HEK293 (cell line): Measurements from ENCODE around the gene PANK2.

Experiments used
- CTCF ChIA-PET: fragments of 350-600 bp; formaldehyde crosslinking; extraction: SDS; loops from one replicate; lab custom pipeline; 2021; ENCODE audit warnings: antibody characterized with exemption; lab: Yijun Ruan, JAX
- POLR2A ChIA-PET: fragments of 300-600 bp; formaldehyde crosslinking; extraction: SDS; loops from one replicate; lab custom pipeline; 2020; ENCODE audit warnings: antibody characterized with exemption, inconsistent platforms; lab: Yijun Ruan, JAX
- H3K27ac ChIP-seq: fragments of 200-500 bp; sonication (Bioruptor generic); 2 replicates; pipeline ENCODE4 v1.5.1; 2014; ENCODE audit warnings: low read depth, low read length, control low read depth, inconsistent platforms; ENCODE audit errors: extremely low read depth
- H3K36me3 ChIP-seq, 2 experiments: fragments of 200-500 bp in 1 of 2; sonication (Bioruptor generic) in 1 of 2; 1 replicate in 1 of 2; 2 replicates in 1 of 2; pipeline ENCODE4 v1.5.1; 2014 to 2017; ENCODE audit warnings: inconsistent platforms in 2 of 2, low read length in 2 of 2; ENCODE audit not compliant: control insufficient read depth in 2 of 2, insufficient read depth in 1 of 2
- H3K4me1 ChIP-seq: fragments of 200-500 bp; sonication (Bioruptor generic); 2 replicates; pipeline ENCODE4 v1.5.1; 2014; ENCODE audit warnings: mild to moderate bottlenecking, low read length, inconsistent platforms; ENCODE audit not compliant: control insufficient read depth, insufficient read depth
- H3K4me3 ChIP-seq: 2 replicates; pipeline ENCODE4 v1.5.1; 2011; ENCODE audit warnings: low read depth, mild to moderate bottlenecking, control low read depth, low read length, moderate library complexity
- H3K9me3 ChIP-seq: fragments of 200-500 bp; sonication (Bioruptor generic); 2 replicates; pipeline ENCODE4 v1.5.1; 2014; ENCODE audit warnings: low read depth, low read length, inconsistent platforms; ENCODE audit not compliant: control insufficient read depth, insufficient read depth
- AEBP2 ChIP-seq: fragments of 450-650 bp; formaldehyde crosslinking; IDR thresholded peaks from 2 replicates; pipeline ENCODE4 v1.5.1; 2016; ENCODE audit warnings: missing biosample characterization, missing genetic modification characterization, borderline replicate concordance
- BCL11A ChIP-seq: fragments of 450-650 bp; formaldehyde crosslinking; IDR thresholded peaks from 2 replicates; pipeline ENCODE4 v1.5.1; 2016; ENCODE audit warnings: low read depth, missing biosample characterization, missing genetic modification characterization
- GFI1B ChIP-seq: fragments of 450-650 bp; formaldehyde crosslinking; IDR thresholded peaks from 2 replicates; pipeline ENCODE4 v1.5.1; 2016; ENCODE audit warnings: missing biosample characterization, missing genetic modification characterization
- PATZ1 ChIP-seq: fragments of 450-650 bp; formaldehyde crosslinking; IDR thresholded peaks from 2 replicates; pipeline ENCODE4 v1.5.1; 2016; ENCODE audit warnings: missing biosample characterization, missing genetic modification characterization
- TRIM28 ChIP-seq: IDR thresholded peaks from 2 replicates; pipeline ENCODE4 v1.6.1; 2011; ENCODE audit warnings: low read length, control low read depth, borderline replicate concordance
- ZBTB1 ChIP-seq: fragments of 450-650 bp; formaldehyde crosslinking; IDR thresholded peaks from 2 replicates; pipeline ENCODE4 v1.5.1; 2016; ENCODE audit warnings: missing biosample characterization, missing genetic modification characterization
- ZFP69B ChIP-seq: fragments of 450-650 bp; formaldehyde crosslinking; IDR thresholded peaks from 2 replicates; pipeline ENCODE4 v1.5.1; 2016; ENCODE audit warnings: missing biosample characterization, missing genetic modification characterization
- ZNF140 ChIP-seq: fragments of 450-650 bp; formaldehyde crosslinking; IDR thresholded peaks from 2 replicates; pipeline ENCODE4 v1.5.1; 2016; ENCODE audit warnings: missing biosample characterization, missing genetic modification characterization
- ZNF146 ChIP-seq: fragments of 450-650 bp; formaldehyde crosslinking; IDR thresholded peaks from 2 replicates; pipeline ENCODE4 v1.5.1; 2016; ENCODE audit warnings: missing biosample characterization, missing genetic modification characterization
- ZNF175 ChIP-seq: fragments of 450-650 bp; formaldehyde crosslinking; IDR thresholded peaks from 2 replicates; pipeline ENCODE4 v1.5.1; 2016; ENCODE audit warnings: missing biosample characterization, missing genetic modification characterization
- ZNF2 ChIP-seq: fragments of 450-650 bp; formaldehyde crosslinking; IDR thresholded peaks from 2 replicates; pipeline ENCODE4 v1.5.1; 2016; ENCODE audit warnings: missing biosample characterization, missing genetic modification characterization
- ZNF202 ChIP-seq: fragments of 450-650 bp; formaldehyde crosslinking; IDR thresholded peaks from 2 replicates; pipeline ENCODE4 v1.5.1; 2016; ENCODE audit warnings: missing biosample characterization, missing genetic modification characterization, borderline replicate concordance
- ZNF521 ChIP-seq: fragments of 450-650 bp; formaldehyde crosslinking; IDR thresholded peaks from 2 replicates; pipeline ENCODE4 v1.5.1; 2017; ENCODE audit warnings: missing biosample characterization, mild to moderate bottlenecking, missing genetic modification characterization
- ZNF548 ChIP-seq: fragments of 450-650 bp; formaldehyde crosslinking; IDR thresholded peaks from 2 replicates; pipeline ENCODE4 v1.5.1; 2016; ENCODE audit warnings: missing biosample characterization, missing genetic modification characterization
- ZNF560 ChIP-seq: fragments of 450-650 bp; formaldehyde crosslinking; IDR thresholded peaks from 2 replicates; pipeline ENCODE4 v1.5.1; 2017; ENCODE audit warnings: missing biosample characterization, missing genetic modification characterization, borderline replicate concordance
- ZNF561 ChIP-seq: fragments of 450-650 bp; IDR thresholded peaks from 2 replicates; pipeline ENCODE4 v1.5.1; 2018; ENCODE audit warnings: missing biosample characterization, missing genetic modification characterization, borderline replicate concordance
- ZNF600 ChIP-seq: fragments of 450-650 bp; formaldehyde crosslinking; IDR thresholded peaks from 2 replicates; pipeline ENCODE4 v1.5.1; 2016; ENCODE audit warnings: missing biosample characterization, missing genetic modification characterization
- ZNF624 ChIP-seq: fragments of 450-650 bp; formaldehyde crosslinking; IDR thresholded peaks from 2 replicates; pipeline ENCODE4 v1.5.1; 2017; ENCODE audit warnings: missing biosample characterization, missing genetic modification characterization
- ZNF654 ChIP-seq: fragments of 450-650 bp; formaldehyde crosslinking; IDR thresholded peaks from 2 replicates; pipeline ENCODE4 v1.5.1; 2016; ENCODE audit warnings: low read depth, missing biosample characterization, missing genetic modification characterization
- ZNF658 ChIP-seq: fragments of 450-650 bp; formaldehyde crosslinking; IDR thresholded peaks from 2 replicates; pipeline ENCODE4; 2016; ENCODE audit warnings: missing biosample characterization, missing genetic modification characterization
- ZSCAN5A ChIP-seq: fragments of 450-650 bp; formaldehyde crosslinking; IDR thresholded peaks from 2 replicates; pipeline ENCODE4 v1.5.1; 2016; ENCODE audit warnings: missing biosample characterization, missing genetic modification characterization
- ZXDB ChIP-seq: fragments of 450-650 bp; formaldehyde crosslinking; IDR thresholded peaks from 2 replicates; pipeline ENCODE4 v1.5.1; 2016; ENCODE audit warnings: missing biosample characterization, missing genetic modification characterization

The PANK2 gene

GRCh38 chr20:3873507-3873906 lies 15.7 kb upstream of the PANK2 start:
- no peak overlapping the region for H3K27ac ChIP-seq
- H3K36me3 ChIP-seq = peaks cover 12 to 32% of the 10 kb centered on the region in 2 experiments; a peak in 2 of 3 replicates
- POLR2A ChIA-PET = no interaction called here
- no peaks in the 10 kb centered on the region; the same call in 1 of the 2 replicates for H3K4me1 ChIP-seq
- TF ChIP-seq AEBP2 (no peak), ZBTB1 (no peak), TRIM28 (no peak), PATZ1 (tag by site-specific recombination) (no peak), ZNF140 (tag by site-specific recombination) (no peak), GFI1B (tag by site-specific recombination) (no peak), ZXDB (tag by site-specific recombination) (no peak), ZNF548 (tag by site-specific recombination) (no peak), ZNF202 (tag by site-specific recombination) (no peak), ZNF658 (tag by site-specific recombination) (no peak), ZNF561 (tag by site-specific recombination) (no peak), BCL11A (tag by site-specific recombination) (no peak), ZNF624 (tag by site-specific recombination) (no peak), ZNF2 (tag by site-specific recombination) (no peak), ZNF175 (no peak), ZFP69B (tag by site-specific recombination) (no peak), ZSCAN5A (tag by site-specific recombination) (no peak), ZNF654 (tag by site-specific recombination) (no peak), ZNF560 (tag by site-specific recombination) (no peak), ZNF146 (tag by site-specific recombination) (no peak)
- H3K4me3 ChIP-seq = no peak overlapping the region
- CTCF ChIA-PET = interaction anchor here (0.6 kb wide), 1 partner anchor 58 kb away, joined by 3 read pairs; no protein-coding TSS in a partner anchor
- no peaks in the 10 kb centered on the region for H3K9me3 ChIP-seq

GRCh38 chr20:3874194-3874844 lies 14.9 kb upstream of the PANK2 start:
- no peak overlapping the region for H3K27ac ChIP-seq
- H3K4me3 ChIP-seq = no peak overlapping the region
- TF ChIP-seq ZNF521 (tag by site-specific recombination) (no peak), ZNF600 (0 out of 2 replicates have a peak, but pooled peaks have one; percentile 43)
- CTCF ChIA-PET = interaction anchor here (1.1 kb wide), 1 partner anchor 202 kb away, joined by 3 read pairs; no protein-coding TSS in a partner anchor
- peaks cover 14 to 32% of the 10 kb centered on the region in 2 experiments; a peak in 2 of 3 replicates for H3K36me3 ChIP-seq
- H3K4me1 ChIP-seq = no peaks in the 10 kb centered on the region; the same call in 1 of the 2 replicates
- POLR2A ChIA-PET = interaction anchor here (1.0 to 2.3 kb wide), 2 partner anchors 7 to 93 kb away, joined by 3 to 7 read pairs; partner anchors contain the start of gene SPEF1
- no peaks in the 10 kb centered on the region for H3K9me3 ChIP-seq
